GM21825 (cell line): ENCODE results near the gene PLSCR2.
"Not testable (repeated sequence)": the region's sequence is repeated elsewhere in the genome, so short reads cannot be mapped to it uniquely, and the experiment has no call there.

Experiments
- ATAC-seq: cut with Tn5 transposase; IDR thresholded peaks from one replicate; pipeline ENCODE4 v1.9.1; 2021; ENCODE audit warnings: mild to moderate bottlenecking, moderate library complexity; ENCODE audit not compliant: unreplicated experiment

Gene PLSCR2

GRCh38 chr3:146421819-146422759 lies 47.3 kb downstream of the PLSCR2 start:
- ATAC-seq, result no peak

GRCh38 chr3:146416366-146416765 lies 53.0 kb downstream of the PLSCR2 start:
- no peak for ATAC-seq

- ATAC-seq, result no peak
These were observed 55.4 kb downstream of the PLSCR2 start for GRCh38 chr3:146414010-146414409.

- not testable (repeated sequence) for ATAC-seq
These were observed 56.6 kb downstream of the PLSCR2 start for GRCh38 chr3:146412711-146413110.

DNA sequence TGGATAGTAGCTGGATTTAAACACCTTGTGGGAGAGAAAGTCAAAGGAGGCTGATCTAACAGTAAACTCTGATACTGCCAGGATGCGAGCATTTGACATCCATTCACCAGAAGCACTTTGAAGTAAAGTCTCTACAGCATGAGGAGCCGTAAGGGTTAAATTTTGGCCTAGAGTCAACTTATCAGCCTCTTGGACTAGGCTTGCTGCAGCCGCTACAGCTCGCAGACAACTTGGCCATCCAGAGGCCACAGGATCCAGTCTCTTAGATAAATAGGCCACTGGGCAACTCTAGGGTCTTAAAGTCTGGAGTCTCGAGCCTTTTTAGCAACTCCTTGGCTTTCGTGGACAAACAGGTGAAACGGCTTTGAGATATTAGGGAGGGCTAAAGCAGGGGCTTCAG lies 61.4 kb downstream of the PLSCR2 start:
- no peak for ATAC-seq

- no peak for ATAC-seq
These were observed 64.9 kb downstream of the PLSCR2 start for GRCh38 chr3:146404436-146404835.

DNA sequence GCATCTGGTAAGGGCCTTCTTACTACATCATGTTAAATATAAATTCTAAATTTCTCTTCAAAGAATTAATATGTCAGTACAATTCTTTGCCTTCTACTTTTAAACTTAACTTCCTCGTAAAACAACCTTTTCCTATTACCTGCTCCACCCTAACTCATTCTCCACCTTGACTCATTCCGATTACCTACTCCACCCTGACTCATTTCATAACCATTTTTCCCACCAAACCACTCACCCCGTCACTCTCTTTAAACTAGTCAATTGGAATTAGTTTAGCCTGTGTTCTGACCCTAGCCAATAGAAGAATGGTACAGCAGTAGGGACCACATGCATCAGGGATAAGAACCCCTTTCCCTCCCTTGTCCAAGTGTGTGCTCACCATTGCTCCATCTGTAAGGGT lies 65.6 kb downstream of the PLSCR2 start:
- ATAC-seq, result no peak

DNA sequence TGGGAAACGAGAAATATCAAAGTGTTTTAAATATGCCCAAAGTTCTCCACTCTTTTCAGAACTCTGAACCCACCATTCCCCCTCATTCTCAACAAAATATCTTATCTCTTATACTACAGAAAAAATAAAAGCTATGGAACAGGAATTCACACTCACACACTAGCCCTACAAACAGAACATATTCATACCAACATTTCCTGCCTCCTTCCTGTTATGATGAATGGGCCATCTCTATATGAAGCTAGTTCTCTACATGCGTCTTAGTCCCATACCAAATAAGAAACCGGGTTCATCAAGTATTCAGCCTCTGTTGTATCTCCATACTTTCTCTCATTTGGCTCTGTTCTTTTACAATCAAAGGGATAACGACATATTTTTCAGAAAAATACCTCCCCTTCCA lies 72.6 kb downstream of the PLSCR2 start:
- ATAC-seq, result no peak

DNA sequence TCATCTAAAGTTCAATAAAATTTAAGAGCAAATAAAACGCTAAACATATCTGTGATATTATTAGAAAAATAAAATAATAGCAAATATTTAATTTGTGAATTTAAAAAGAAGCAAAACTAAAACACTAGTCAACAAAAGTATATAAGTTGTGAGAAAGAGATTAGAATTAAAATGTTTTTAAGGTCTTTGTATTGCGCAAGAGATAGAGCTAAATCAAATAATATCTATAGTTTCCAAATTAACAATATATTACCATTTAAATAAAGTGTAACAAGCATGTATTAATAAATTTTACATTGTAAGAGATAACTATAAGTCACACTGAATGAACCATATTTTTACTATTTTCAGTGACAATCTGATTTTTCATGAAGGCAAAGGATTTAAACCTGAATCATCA lies 74.2 kb downstream of the PLSCR2 start:
- no peak for ATAC-seq

- no peak for ATAC-seq
These were observed 78.4 kb downstream of the PLSCR2 start for GRCh38 chr3:146390957-146391356.

DNA sequence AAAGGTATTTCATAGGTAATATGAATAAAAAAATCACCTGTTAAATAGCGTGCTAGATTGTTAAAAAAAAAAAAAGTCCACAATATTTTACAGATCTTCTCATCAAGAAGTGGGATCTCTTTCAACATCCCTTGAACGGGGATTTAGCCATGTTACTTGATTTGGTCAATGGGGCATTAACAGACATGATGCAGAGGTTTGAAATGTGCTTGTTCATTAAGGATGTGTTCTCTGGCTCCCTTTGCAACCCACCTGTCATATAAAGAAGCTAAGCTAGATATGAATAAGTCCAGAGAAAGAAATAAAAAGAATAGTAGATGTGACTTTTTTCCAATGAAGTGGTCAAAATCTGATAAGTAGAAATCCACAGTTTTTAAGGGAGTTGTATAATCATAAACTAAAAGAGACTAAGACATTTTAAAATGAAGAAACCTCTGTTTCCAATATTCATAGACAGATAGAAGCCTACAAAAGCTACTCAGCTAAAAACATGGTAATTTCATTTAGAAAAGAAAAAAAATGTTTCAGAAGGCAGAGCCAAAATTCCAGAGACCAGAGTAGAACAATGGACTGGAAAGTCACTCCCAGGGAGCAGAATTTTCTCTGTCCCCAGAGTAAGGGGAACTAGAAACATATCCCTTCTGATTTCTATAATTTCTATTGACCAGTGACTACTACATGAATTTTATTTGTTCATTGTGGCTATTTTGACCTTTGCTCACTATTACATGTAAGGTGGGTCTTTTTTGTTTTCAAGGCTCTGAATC lies 79.2 kb downstream of the PLSCR2 start:
- ATAC-seq, result no peak

GRCh38 chr3:146387566-146387965 lies 81.8 kb downstream of the PLSCR2 start:
- no peak for ATAC-seq

- no peak for ATAC-seq
These were observed 82.4 kb downstream of the PLSCR2 start for GRCh38 chr3:146386936-146387335.

DNA sequence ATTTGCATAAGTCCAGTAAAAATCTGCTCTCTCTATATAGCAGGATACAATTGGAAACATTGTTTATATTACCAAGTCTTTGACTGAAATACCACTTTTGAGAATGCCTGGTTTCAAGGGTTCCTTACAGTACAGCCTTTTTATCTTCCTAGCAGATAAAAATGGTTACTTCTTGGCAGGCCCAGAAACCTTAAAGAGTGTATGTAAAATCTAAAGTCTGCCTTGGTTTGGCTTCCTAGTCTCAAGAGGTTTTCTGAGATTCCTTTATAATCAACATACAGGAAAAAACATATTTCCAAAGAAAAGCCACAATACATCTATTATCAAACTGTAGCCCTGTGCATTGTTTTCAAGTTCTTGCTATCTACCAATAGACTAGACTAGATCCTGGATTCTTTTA lies 84.6 kb downstream of the PLSCR2 start:
- no peak for ATAC-seq
